Mucosa of stomach (tissue), 1 donor: ENCODE results near the gene MAB21L4.

ENCODE experiments used
- H3K27me3 ChIP-seq: one replicate; pipeline ENCODE4 v1.7.0; 2013; ENCODE audit warnings: mild to moderate bottlenecking, low read length; ENCODE audit not compliant: control insufficient read depth, insufficient read depth
- H3K36me3 ChIP-seq: one replicate; pipeline ENCODE4 v1.7.0; 2013; ENCODE audit warnings: low read length; ENCODE audit not compliant: control insufficient read depth, insufficient read depth
- H3K4me1 ChIP-seq: one replicate; pipeline ENCODE4 v1.7.0; 2013; ENCODE audit warnings: mild to moderate bottlenecking, low read length; ENCODE audit not compliant: control insufficient read depth, insufficient read depth
- H3K4me3 ChIP-seq: one replicate; pipeline ENCODE4 v1.7.0; 2013; ENCODE audit warnings: low read length
- H3K9ac ChIP-seq: one replicate; pipeline ENCODE4 v1.7.0; 2013; ENCODE audit warnings: mild to moderate bottlenecking, low read length, moderate library complexity
- H3K9me3 ChIP-seq: one replicate; pipeline ENCODE4 v1.7.0; 2013; ENCODE audit warnings: mild to moderate bottlenecking, low read length, moderate library complexity; ENCODE audit not compliant: control insufficient read depth
- donor health status: Pancreatic carcinoma.

MAB21L4 gene

DNA sequence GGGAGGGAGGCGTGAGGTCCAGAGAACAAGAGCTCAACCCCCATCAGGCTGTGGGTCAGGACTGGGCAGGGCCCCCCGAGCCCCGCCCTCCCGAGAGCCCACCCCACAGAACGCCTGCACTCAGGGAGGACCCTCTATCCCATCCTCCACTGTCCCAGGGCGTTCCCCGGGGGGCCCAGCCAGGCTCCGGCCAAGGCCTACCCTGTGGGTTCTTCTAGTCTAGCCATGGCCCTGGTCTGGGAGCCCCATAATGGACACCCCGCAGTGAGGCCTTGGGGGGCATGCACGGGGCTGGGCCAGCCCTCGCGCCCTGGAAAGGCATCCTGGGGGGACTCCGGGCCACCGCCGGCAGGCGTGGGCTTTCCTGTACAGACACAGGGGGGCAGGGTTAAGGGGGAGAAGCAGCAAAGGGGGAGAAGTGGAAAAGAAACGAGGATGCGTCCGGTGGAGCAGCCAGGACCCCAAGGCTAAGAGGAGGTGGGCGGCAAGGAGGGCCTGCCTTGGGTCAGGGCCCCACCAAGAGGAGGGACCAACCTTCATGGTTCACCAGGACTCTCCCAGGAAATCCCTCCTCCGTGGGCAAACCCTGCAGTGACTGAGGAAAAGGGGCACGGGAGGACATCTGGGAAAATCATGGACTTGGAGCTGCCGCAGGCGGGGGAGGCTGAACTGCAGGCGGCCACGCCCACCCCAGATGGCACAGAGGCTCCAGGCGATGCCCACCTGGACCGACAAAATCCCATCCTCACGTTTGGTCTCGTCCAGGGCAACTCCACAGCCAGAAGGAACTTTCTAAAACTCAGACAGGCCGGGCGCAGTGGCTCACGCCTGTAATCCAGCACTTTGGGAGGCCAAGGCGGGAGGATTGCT lies 7.5 kb upstream of the MAB21L4 start:
- Histone ChIP-seq H3K36me3 (no peaks in the 10 kb centered on the region), H3K9me3 (no peaks in the 10 kb centered on the region), H3K27me3 (peaks cover 12% of the 10 kb centered on the region), H3K4me1 (no peaks in the 10 kb centered on the region), H3K4me3 (no peak overlapping the region), H3K9ac (no peak overlapping the region)

DNA sequence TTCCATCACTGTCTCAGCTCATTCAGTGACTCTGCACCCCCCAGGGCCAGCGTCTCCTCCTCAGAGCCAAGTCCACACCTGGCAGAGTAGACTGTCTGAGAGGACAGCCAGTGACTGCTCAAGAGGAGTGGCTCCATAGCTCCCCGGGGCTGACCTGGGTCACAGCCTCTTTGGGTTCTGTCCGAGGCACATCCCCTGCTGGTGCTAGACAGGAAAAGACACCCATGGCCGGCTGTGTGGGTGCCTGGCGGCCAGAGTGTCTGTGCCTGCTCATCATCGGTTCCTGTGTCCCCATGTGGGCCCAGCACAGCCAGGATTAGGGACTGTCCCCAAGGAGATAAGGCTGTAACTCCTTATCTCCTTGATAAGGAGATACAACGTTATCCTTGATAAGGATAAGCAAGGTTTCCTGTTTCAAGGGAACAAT lies 6.7 kb upstream of the MAB21L4 start:
- H3K36me3 ChIP-seq, result no peaks in the 10 kb centered on the region
- peaks cover 4% of the 10 kb centered on the region for H3K4me1 ChIP-seq
- H3K9ac ChIP-seq, result no peak overlapping the region
- no peak overlapping the region for H3K4me3 ChIP-seq
- H3K27me3 ChIP-seq, result peaks cover 12% of the 10 kb centered on the region
- no peaks in the 10 kb centered on the region for H3K9me3 ChIP-seq

DNA sequence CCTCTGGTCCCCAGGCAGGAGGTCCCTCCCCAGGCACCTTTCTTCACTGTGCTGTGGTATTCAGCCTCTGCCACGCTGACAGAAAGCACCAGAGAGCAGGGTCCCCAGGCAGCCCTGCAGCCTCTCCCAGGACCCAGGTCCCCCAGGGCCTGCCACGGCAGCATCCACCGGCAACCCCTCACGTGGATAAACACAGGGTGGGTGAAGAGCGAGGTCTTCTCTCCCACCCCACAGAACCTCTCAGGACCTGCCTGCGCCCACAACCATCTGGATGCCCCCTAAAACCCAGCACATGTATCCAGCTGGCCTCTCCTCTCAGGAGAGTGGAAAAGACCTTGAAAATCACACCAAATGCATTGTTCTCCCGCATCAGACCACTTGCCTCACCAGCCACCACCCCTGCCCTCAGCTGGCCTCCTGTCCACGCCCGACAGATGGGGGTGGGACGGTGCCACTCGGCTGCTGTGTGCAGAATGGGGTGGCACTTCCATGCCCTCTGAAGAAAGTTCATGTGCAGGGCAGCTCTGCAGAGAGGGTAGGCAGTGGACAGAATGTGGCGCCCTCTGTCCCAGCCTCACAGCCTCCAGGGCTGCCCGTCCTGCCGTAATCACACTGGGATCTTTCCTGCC lies 6.1 kb upstream of the MAB21L4 start:
- Histone ChIP-seq H3K4me3 (no peak overlapping the region), H3K4me1 (peaks cover 7% of the 10 kb centered on the region), H3K9ac (no peak overlapping the region), H3K36me3 (no peaks in the 10 kb centered on the region), H3K9me3 (no peaks in the 10 kb centered on the region), H3K27me3 (peaks cover 10% of the 10 kb centered on the region)

DNA sequence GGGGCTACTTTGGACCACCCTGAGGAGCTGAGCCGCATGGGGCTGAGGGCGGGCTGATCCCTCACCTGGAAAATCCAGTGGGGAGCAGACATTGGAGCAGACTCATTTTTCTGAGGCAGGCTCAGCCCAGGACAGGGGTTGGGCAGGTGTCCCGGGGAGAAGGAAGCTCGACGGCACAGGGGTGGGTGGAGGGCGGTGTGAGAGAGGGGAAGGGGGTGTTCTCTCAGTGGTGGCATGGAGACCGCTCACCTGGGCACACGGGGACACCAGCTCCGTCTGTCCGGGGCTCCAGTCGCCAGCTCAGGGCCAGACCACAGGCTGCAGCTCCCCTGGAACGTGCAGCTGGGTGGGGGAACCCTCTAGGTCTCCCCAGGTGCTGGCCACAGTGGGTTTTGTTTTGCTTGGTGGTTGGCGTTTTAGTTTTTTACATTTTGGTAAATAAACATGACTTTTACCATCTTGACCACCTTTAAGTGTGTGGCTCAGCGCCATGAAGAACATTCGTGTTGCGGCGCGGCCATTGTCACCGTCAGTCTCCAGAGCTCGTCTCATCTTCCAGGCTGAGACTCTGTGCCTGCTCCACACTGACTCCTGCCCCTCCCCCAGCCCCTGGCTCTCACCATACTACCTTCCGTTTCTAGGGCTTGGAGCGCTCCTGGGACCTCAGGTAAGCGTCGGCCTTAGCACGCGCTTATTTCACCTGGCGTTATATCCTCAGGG lies 4.3 kb upstream of the MAB21L4 start:
- H3K36me3 ChIP-seq, result no peaks in the 10 kb centered on the region
- no peaks in the 10 kb centered on the region for H3K9me3 ChIP-seq
- peaks cover 3% of the 10 kb centered on the region for H3K27me3 ChIP-seq
- no peak overlapping the region for H3K4me3 ChIP-seq
- peaks cover 7% of the 10 kb centered on the region for H3K4me1 ChIP-seq
- H3K9ac ChIP-seq, result no peak overlapping the region

DNA sequence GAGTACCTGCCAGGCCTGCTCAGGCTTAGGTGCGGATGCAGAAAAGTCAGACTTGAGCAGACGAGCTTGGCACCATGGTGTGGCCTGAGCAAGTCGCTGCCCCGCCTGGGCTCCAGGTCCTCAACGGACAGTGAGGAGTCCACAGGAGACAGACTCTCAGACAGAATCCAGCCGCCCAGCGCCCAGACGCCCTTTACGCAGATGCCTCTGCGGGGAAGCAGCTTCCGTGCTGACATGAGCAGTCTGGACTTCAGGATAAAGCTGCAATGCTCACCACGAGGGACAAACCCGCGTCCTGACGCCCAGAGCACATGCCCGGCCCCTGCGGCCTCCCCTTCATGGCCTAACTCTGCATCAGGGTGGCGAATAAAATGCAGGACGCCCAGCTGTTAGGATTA lies 3.5 kb upstream of the MAB21L4 start:
- peaks cover 7% of the 10 kb centered on the region for H3K4me1 ChIP-seq
- H3K27me3 ChIP-seq, result peaks cover 3% of the 10 kb centered on the region
- no peaks in the 10 kb centered on the region for H3K9me3 ChIP-seq
- no peak overlapping the region for H3K9ac ChIP-seq
- H3K4me3 ChIP-seq, result no peak overlapping the region
- H3K36me3 ChIP-seq, result no peaks in the 10 kb centered on the region

DNA sequence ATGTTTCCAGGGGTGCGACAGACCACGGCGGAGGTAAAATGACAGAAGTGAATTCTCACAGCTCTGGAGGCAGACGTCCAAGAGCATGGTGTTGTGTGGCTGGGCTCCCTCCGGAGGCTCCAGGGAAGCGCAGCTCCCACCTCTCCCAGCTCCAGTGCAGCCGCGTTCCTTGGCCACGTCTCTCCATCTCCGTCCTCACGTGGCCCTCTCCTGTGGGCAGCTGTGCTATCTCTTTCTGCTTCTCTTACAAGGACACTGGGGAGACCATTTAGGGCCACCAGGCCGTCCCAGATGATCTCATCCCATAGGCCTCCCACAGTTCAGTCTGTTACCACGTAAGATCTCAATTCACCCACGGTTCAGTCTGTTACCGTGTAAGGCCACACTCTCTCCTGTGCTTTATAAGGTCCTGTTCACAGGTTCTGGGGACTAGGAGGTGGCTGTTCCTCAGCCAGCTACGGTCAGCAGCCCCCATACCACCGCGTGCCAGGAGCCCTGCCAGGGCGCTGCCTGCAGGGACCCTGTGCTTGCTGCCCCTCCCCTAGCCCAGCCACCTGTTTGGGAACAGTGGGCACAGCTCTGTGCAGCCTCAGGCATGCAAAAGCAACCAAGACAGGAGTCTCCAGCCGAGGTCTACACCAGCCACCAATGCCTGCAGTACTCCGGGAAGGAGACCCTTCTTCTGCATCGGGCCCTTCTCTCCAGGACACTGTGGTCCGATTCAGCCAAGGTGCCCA lies 2.9 kb upstream of the MAB21L4 start:
- Histone ChIP-seq H3K27me3 (peaks cover 3% of the 10 kb centered on the region), H3K36me3 (no peaks in the 10 kb centered on the region), H3K9ac (no peak overlapping the region), H3K9me3 (no peaks in the 10 kb centered on the region), H3K4me3 (no peak overlapping the region), H3K4me1 (peaks cover 7% of the 10 kb centered on the region)

DNA sequence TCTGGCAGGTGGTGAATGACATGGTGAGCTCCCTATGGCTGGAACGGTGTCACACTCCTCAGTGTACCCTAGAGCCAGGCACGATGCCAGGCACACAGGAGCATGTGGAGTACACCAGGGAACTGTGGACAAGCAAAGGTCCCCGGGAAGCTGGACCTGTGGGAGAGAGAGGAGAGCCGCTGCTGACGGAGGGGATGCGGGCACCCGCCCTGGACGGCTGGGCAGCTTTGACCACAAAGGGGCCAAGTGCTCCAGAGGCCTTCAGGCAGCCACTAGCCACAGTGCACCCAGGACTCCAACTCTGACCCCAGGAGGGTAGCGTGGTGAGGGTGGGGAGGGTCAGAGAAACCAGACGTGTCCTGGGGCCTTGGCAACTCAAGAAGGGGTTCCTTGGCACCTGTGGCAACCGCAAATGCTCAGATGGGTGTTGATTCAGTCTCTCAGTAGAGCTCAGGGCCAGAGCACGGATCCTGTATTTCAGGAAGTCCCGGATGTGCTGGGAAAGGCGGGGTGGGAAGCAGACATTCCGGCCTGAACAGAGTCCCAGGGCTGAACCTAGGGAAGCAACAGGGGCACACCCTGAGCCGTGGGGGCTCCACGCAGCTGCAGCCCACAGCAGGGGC lies 2.3 kb upstream of the MAB21L4 start:
- H3K4me1 ChIP-seq, result peaks cover 7% of the 10 kb centered on the region
- H3K4me3 ChIP-seq, result no peak overlapping the region
- no peaks in the 10 kb centered on the region for H3K9me3 ChIP-seq
- no peak overlapping the region for H3K9ac ChIP-seq
- H3K27me3 ChIP-seq, result peaks cover 3% of the 10 kb centered on the region
- H3K36me3 ChIP-seq, result no peaks in the 10 kb centered on the region

DNA sequence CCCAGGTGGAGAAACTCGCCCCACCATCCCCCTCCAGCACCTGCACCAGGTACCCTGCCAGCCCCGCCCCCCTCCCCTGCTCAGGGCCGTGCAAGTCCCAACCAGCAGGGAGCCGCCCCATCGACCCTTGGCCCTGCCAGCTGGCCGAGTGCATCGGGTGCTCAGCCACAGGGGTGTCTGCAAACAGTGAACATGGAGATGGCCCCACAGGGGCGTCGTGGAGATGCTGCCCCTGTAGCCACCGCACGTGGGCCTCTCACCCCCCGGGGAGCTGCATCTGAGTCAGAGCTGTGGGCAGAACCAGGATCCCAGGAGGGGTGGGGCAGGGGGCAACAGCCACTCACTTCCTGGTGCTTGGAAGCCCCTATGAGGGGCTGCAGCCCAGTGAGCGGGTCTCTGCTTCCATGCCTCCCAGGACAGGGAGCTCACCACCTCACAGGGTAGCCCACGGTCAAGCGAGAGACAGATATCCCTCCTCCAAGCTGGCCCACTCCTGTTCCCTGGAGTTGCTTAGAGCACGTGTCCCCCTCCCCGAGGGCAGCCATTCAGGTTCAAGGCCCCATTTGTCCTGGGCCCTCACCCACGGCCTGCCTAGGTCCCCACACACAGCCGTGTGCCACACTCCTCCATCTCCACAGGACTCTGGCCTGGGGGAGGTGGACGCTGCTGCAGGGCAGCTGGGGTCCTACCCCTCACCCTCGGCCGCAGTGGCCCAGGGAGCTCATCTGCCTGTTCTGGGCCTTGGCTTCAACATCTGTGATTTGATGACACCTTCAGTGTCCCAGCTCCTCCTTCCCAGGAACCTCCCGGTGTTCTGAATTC lies 1.1 kb upstream of the MAB21L4 start:
- H3K4me3 ChIP-seq, result no peak overlapping the region
- H3K4me1 ChIP-seq, result peaks cover 7% of the 10 kb centered on the region
- peaks cover 3% of the 10 kb centered on the region for H3K27me3 ChIP-seq
- H3K36me3 ChIP-seq, result no peaks in the 10 kb centered on the region
- no peak overlapping the region for H3K9ac ChIP-seq
- H3K9me3 ChIP-seq, result no peaks in the 10 kb centered on the region

DNA sequence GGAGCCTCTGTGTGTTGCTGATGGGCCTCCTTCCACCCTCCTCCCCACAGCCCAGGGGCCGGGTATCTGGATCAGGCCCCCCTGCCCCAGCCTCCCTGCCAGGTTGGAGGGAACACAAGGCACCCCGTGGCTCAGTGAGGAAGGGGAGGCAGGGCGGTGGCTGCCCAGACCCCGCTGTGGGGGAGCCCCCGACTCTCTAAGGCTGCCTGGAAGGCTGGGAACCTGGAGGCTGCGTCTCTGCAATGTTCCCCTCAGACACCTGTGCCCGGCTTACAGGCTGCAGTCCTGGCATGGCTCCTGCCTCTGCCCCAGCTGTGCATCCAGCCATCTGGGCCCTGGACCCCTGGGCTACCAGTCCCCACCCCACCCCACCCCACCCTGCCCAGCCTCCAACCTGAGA lies 438 bp upstream of the MAB21L4 start:
- Histone ChIP-seq H3K9ac (no peak overlapping the region), H3K36me3 (no peaks in the 10 kb centered on the region), H3K27me3 (peaks cover 3% of the 10 kb centered on the region), H3K4me1 (peaks cover 7% of the 10 kb centered on the region), H3K9me3 (no peaks in the 10 kb centered on the region), H3K4me3 (no peak overlapping the region)

DNA sequence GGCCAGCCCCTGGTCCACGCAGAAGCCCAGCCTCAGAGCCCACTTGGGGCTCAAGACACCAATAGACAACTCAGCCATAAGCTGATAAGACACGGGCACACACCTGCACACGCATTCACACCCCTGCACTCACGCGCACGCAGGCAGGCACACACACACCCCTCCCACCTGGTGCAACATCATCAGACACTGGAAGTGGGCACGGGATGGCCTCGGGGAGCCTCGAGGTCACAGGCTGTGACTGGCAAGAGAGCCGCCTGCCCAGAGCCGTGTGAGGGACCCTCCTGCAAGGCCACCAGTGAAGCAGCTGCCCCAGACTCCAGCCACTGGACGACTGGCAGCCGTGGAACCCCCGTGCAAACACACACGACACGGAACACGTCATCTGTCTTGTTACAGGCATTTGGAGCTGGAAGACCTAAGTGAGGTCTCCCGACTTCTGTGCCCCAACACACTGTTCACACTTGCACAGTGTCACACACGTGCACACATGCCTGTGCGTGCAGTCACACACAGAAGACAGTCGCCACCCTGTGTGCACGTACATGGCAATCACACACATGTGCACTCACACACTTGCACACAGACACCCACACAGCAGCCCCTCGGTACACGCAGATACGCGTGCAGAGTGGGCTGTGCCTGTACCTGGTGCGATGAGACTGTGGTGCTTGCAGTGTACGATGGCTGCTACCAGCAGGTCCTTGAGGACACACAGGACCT lies 959 bp downstream of the MAB21L4 start:
- no peaks in the 10 kb centered on the region for H3K9me3 ChIP-seq
- H3K4me1 ChIP-seq, result peaks cover 7% of the 10 kb centered on the region
- no peak overlapping the region for H3K4me3 ChIP-seq
- H3K9ac ChIP-seq, result no peak overlapping the region
- peaks cover 3% of the 10 kb centered on the region for H3K27me3 ChIP-seq
- H3K36me3 ChIP-seq, result no peaks in the 10 kb centered on the region
